Measurements from ENCODE around the gene SLC9A5.

Gene SLC9A5, protein sequence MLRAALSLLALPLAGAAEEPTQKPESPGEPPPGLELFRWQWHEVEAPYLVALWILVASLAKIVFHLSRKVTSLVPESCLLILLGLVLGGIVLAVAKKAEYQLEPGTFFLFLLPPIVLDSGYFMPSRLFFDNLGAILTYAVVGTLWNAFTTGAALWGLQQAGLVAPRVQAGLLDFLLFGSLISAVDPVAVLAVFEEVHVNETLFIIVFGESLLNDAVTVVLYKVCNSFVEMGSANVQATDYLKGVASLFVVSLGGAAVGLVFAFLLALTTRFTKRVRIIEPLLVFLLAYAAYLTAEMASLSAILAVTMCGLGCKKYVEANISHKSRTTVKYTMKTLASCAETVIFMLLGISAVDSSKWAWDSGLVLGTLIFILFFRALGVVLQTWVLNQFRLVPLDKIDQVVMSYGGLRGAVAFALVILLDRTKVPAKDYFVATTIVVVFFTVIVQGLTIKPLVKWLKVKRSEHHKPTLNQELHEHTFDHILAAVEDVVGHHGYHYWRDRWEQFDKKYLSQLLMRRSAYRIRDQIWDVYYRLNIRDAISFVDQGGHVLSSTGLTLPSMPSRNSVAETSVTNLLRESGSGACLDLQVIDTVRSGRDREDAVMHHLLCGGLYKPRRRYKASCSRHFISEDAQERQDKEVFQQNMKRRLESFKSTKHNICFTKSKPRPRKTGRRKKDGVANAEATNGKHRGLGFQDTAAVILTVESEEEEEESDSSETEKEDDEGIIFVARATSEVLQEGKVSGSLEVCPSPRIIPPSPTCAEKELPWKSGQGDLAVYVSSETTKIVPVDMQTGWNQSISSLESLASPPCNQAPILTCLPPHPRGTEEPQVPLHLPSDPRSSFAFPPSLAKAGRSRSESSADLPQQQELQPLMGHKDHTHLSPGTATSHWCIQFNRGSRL

DNA sequence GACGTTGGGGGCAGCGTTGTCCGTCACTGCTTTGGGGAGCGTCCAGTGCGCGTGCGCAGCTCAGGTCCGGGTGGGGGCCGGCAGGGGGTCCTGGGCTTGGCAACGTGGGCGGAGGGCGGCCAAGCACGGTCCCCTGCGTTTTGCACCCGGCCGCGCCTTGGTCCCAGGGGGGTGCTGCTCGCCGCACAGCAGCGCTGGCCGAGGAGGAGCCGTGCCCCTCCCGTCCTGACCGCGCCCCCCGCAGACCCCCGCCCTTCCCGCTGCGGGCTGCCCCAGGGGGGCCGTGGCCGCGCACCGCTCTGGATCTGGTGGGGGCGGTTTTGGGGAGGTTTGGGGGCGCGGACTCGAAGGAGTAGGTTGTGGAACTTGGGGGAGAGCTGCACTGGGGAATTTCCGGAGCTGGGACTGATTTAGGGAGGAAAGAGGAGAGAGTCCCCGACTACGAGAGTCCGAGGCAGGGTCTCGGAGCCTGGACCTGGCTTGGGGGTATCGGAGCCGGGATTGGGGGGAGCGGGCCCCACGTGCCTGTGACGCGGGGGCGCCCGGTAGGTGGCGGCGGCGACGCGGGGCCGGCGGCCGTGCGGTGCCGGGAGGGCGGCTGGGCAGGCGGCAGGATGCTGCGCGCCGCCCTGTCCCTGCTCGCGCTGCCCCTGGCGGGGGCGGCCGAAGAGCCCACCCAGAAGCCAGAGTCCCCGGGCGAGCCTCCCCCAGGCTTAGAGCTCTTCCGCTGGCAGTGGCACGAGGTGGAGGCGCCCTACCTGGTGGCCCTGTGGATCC, at the start of gene SLC9A5:
Gene SLC9A5, plus strand, starts transcription at position 579 of the 777 bp plus-strand sequence. Its CDS starts 36 bp downstream, at position 615.
- DNase-seq (ENCODE audit: low spot score), result peak; percentile 68

DNA sequence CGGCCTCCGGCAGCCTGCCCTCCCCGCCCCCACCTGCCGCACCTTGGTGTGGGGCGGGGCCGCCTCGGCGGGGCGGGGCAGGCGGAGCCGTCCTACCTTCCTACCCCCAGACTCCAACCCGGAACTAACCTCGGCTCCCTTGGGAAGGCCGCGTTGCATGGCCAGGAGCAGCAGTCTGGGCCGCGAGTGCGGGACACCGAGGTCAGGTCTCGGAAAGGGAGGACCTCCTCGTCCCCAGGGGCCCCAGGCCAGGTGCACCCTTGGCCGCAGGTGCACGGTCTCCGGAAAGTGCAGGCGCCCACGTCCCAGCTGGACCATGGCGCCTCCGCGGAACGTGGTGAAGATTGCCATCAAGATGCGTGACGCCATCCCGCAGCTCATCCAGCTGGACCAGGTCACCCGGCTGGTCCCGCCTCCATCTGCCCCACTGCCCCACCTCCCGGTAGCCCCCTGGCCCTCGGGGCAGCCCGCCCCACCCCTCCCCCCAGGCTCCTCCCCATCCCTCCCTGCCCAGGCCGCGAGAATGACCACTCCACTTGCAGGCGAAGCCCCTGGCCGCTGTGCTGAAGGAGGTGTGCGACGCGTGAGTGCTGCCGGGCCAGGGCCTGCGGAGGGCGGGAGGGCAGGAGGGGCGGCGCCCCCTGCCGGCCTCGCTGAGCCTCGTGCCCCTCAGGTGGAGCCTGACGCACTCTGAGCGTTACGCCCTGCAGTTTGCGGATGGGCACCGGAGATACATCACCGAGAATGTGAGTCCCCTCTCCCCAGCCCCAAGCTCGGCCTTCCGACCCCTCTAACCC, 49.6 kb upstream of the SLC9A5 start, which contains the start of gene ELMO3:
Gene ELMO3, plus strand, starts transcription at position 121 of the 797 bp plus-strand sequence. Its CDS starts 196 bp downstream, at position 317.
- peak; percentile 90 for DNase-seq (ENCODE audit: low spot score)

DNA sequence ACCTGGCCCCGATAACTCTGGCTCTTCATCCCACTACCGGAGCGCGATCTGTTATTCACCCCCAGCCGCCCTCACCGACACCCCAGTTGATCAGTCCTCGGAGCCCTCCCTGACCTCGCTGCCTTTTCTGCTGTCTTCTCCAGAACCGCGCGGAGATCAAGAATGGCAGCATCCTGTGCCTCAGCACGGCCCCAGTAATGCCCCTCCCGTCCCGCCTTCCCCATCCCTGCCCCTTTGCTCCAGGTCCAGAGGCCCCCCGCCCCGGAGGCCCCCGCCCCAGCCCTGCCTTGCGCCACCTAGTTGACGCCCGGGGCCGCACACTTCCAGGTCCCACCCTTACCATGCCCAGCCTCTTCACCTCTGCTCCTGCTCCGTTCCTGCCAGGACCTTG, 49.0 kb upstream of the SLC9A5 start:
- peak; percentile 66 for DNase-seq (ENCODE audit: low spot score)

DNA sequence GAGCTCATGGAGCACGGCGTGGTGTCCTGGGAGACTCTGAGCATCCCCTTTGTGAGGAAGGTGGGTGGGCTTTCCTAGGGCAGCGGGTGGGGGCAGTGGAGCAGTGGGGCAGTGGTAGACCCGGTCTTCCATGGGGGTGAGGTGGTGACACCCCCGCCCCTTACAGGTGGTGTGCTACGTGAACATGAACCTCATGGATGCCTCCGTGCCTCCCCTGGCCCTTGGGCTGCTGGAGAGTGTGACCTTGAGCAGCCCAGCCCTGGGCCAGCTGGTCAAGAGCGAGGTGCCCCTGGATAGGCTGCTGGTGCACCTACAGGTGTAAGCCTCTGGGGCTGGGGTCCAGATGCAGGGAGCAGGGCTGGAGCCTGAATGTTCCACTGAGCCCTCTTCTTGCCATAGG, 48.3 kb upstream of the SLC9A5 start:
- DNase-seq (ENCODE audit: low spot score), result no peak

DNA sequence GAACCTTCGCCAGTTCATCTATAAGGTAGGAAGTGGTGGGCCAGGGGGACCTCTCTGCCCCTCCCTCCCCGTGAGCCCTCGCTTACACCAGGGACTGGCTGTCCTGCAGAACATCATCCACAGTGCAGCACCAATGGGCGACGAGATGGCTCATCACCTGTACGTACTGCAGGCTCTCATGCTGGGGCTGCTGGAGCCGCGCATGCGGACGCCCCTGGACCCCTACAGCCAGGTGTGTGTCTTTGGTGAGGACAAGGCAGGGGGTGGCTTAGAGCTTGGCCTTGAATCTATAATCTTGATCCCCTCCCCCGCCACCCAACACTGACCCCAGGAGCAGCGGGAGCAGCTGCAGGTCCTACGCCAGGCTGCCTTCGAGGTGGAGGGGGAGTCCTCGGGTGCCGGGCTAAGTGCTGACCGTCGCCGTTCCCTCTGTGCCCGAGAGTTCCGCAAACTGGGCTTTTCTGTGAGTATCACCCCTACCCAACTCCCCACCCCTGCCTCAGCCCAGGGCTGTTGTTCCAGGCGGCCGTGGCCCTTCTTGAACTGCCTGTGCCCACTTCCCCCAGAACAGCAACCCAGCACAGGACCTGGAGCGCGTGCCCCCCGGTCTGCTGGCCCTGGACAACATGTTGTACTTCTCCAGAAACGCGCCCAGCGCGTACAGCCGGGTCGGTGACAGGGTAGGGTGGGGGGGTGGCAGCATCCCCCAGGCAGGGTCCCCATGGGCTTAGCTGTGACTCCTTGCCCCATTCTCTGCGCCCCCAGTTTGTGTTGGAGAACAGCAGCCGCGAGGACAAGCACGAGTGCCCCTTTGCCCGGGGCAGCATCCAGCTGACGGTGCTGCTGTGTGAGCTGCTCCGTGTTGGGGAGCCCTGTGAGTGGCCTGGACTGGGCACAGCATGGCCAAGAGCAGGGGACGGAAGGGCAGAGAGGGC, 47.1 kb upstream of the SLC9A5 start:
- DNase-seq (ENCODE audit: low spot score), result no peak

DNA sequence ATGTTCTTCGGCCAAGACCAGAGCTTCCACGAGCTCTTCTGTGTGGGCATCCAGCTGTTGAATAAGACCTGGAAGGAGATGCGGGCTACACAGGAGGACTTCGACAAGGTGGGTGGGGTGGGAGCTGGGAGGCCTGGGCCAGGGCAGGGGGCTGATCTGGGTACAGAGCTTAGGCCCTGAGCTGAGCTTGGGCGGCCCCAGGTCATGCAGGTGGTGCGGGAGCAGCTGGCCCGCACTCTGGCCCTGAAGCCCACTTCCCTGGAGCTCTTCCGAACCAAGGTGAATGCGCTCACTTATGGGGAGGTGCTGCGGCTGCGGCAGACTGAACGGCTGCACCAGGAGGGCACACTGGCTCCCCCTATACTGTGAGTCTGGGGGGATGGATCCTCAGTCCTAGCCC, 46.4 kb upstream of the SLC9A5 start:
- DNase-seq (ENCODE audit: low spot score), result no peak

DNA sequence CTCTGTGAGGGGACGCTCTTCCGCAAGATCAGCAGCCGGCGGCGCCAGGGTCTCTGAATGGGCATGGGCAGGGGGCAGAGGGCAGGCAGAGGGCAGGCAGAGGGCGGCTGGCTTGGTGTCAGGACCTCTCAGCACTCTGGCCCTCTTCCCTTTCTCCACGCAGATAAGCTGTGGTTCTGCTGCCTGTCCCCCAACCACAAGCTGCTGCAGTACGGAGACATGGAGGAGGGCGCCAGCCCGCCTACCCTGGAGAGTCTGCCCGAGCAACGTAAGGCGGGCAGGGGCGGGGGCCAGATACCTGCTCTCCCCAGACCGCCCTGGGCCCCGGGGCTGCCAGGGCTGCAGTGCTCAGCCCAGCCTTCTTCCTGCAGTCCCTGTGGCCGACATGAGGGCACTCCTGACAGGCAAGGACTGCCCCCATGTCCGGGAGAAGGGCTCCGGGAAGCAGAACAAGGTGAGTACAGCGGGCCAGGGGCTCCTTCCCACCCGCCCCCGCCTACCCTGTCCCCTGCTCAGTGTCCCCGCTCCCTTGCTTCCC, 45.8 kb upstream of the SLC9A5 start:
- DNase-seq (ENCODE audit: low spot score), result no peak

DNA sequence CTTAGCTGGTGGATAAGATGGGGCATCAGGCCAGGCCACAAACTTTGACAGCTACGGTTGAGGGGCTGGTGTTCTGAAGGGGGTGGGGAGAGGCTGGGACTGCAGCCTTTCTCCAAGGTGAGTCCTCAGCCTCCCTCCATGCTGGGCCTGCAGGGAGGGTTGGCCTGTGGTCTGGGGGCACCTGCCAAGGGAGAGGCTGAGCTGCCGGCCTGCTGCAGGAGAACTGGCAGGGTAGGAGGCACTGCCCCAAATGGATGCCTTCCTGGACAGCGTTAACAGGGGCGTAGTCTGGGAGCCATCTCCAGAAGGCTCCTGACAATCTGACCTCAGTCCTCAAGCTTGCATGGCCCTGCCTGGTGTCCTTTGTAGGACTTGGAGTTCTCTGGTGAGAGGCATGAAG, 44.7 kb upstream of the SLC9A5 start:
- DNase-seq (ENCODE audit: low spot score), result no peak

DNA sequence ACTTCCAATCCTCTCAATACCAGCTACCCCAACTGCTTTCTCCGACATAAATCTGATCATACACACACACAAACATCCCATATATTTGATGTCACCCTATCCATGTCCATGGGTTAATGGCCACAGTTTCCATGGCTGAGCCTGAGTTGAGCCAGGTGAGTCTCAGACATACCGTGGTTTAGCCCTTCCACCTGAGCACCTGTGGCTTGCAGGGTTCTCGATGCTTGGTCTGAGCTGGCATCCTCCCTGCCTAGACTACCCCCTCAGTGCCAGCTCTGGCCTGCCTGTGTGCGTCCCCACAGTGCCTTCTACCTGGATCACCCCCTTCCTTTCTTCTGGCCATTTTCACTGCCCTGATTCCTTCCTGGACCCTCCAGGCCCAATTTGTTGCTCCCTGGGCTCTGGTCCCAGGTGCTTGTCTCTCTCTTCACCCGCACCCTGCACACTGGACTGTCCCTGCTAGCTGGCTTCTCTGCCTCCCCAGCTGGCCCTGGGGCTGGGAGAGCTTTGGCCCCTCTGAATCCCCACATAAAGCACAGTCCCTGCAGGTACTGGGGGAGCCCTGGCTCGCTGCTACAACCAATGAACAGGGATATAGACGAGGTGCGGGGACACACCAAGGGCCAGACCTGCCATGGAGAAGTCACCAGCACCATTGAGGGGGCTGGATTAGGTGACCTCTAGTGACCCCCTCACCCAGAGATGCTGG, 42.5 kb upstream of the SLC9A5 start:
- DNase-seq (ENCODE audit: low spot score), result no peak

DNA sequence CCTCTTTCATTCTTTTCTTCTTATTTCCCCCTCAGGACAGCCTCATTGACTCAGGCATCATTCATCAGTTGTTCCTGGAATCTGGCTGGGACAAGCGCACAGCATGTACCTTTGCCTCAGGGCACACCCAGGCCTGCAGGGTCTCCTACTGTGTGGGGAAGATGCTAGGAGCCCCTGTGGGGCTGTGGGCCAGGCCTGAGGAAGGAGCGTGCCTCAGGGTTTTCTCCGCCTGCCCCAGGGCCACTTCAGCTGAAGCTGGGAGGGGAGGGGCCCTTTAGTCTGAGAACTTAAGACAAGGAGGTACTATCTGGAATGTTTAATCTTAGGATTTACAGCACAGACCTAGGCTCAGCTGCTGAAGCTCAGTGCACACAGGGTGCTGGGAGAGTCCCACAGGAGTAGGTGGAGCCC, 41.9 kb upstream of the SLC9A5 start:
- DNase-seq (ENCODE audit: low spot score), result peak; percentile 50

DNA sequence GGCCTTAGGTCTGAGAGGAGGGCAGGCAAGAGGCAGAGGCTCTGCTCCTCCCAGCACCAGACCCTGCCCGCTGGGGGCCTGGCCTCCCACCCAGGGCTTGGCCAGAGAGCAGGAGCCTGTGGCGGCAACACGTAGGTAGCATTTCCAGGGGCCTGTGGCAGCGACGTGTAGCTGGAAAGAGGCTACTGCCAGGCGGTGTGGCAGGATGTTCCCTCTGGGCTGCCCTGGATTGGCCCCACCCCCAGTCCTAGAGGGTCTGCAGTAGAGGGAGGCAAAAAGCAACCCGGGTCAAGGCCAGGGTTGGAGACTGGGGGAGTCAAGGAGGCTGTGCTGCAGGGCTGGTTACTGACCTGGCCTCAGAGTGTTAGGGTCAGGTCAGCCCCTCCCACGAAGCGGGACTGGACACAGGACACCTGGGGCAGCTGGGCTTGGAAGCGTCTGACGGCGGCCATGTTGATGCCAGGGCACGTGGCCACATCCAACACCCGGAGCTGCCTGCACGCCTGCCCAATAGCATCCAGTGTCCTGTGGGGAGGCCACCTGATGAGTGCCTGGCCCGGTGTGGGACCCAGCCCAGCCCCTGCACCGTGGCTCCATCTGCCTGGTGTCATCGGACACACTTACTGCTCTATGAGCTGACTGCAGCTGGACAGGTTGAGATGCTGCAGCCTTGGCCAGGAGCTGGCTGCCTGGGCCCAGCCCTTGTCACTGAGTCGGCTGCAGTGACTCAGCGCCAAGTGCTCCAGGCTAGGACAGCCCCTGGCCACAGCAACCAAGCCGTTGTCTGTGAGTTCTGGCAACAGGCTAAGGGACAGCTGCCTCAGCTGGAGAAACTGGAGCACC, 41.3 kb upstream of the SLC9A5 start:
- peak; percentile 25 for DNase-seq (ENCODE audit: low spot score)

DNA sequence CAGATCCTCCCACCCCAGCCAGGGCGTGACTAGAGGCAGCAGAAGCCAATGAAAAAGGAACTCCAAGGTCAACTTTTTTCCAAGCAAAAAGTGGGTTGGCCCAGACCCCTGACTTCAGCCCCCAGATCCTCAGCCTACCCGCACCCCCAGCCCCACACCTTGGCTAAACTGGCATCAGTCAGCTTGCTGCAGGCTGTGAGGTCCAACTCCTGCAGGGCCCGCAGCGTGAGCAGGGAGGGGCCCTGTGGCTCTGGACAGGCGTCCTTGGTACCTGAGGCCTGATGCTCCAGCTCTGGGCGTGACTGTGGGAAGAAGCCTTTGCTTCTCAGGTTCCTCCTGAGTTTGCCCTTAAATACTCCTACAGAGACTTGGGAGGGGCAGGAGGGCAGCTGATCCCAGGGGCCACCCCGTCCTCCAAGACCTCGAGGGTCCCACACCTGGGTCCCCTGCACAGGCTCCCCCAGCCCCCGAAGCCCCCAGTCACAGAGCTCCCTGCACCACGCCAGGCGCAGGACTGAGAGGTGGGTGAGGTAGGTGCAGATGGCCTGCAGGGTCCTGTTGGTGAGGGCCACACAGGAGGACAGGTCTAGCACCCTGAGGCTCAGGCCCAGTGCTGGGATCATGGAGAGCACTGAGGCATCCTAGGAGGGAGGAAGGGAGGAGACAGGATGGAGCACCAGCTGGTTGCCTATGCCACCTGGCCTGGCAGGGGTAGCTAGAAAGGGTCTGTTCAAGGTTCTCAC, 40.5 kb upstream of the SLC9A5 start:
- no peak for DNase-seq (ENCODE audit: low spot score)

DNA sequence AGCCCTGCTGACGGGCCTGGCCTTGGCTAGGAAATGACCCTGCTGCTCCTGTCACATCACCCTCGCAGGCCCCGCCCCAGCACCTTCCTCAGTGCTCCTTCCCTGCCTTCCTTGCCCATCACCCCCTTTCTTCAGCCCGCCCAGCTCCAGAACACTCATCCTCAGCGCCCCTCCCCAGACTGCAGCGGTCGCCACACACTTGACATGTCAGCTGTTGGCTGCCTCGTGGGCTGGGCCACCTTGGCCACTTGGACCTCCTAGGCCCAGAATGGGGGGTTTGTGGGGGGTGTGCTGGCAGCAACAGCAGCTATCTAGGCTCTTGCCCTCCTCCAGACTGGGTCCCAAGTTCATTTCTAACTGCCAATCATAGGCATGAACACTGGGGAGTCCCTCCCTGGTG, 39.2 kb upstream of the SLC9A5 start:
- DNase-seq (ENCODE audit: low spot score), result no peak

DNA sequence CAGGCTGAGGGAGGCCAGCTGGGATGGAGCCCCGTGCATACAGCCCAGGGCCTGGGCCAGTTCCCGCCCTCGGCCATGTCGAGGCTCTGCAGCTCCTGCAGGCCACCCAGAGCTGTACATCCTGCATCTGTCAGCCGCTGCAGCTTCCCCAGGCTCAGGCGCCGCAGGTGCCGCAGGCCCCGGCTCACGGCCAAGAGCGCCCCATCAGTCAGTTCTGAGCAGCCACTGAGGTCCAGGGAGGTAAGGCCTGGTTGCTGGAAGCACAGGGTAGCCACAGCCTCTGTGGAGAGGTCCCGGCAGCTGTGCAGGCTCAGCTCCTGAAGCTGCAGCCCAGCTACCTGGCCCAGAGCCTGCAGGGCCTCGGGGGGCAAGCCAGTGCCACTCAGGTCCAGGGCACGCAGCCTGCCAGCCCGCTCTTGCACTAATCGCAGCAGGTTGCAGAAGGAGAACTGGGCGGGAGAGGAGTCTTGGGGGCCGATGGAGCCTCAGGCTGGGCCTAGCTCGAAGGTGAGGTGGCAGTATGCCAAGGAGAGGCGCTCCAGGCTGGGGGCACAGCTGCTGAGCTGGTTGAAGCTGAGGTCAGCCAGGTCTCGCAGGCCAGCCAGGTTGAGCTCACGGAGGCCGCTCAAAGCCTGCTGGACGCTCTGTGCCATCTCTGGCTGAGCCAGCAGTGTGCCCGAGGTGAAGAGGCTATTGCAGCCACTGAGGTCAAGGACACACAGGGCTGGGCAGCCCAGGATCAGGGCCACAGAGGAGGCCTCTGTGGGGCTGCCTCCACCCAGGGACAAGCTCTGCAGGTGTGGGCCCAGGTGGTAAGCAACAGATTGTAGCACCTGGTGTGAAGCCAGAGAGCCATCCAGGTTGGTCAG, 38.5 kb upstream of the SLC9A5 start:
- peak; percentile 47 for DNase-seq (ENCODE audit: low spot score)

DNA sequence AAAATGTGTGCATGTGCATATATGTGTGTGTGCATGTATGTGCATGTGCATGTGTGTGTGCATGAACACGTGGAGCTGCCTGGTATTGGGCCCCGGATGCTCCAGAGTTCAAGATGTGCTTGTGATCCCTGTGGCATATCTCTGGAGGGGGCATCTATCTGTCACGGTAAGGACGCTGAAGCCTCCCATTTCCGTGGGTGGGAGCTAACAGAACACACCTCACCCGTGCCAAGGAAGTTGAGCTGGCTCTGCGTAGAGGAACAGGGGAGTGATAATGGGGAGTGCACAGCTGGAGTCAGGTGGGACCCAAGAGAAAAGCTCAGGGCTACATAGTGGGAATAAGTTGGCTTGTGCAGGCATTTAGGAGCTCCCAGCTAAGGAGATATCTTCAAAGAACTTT, 37.1 kb upstream of the SLC9A5 start:
- DNase-seq (ENCODE audit: low spot score), result no peak

DNA sequence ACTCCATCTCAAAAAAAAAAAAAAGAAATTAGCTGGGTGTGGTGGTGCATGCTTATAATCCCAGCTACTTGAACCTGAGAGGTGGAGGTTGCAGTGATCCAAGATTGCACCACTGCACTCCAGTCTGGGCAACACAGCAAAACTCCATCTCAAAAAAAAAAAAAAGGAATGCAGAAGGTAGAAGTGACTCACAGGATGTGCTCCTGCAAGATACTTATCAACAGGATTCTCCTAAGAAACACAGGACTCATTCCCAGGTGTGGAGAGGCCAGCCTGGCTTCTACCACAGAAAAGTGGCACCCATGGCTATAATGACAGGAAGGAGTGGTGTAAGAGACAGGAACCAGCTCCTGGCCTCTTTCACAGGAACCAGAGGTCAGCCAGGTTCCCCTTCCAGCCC, 36.0 kb upstream of the SLC9A5 start:
- DNase-seq (ENCODE audit: low spot score), result no peak
